Activated T-cell treated with anti-CD3 and anti-CD28 coated beads, Interleukin-2, amount 50 U/mL, for 1 hour (primary cell): Measurements from ENCODE around the gene MB21D2.

Source experiments
- DNase-seq: peaks from one replicate; pipeline ENCODE4 v3.0.0-alpha.2; 2020

The MB21D2 gene

DNA sequence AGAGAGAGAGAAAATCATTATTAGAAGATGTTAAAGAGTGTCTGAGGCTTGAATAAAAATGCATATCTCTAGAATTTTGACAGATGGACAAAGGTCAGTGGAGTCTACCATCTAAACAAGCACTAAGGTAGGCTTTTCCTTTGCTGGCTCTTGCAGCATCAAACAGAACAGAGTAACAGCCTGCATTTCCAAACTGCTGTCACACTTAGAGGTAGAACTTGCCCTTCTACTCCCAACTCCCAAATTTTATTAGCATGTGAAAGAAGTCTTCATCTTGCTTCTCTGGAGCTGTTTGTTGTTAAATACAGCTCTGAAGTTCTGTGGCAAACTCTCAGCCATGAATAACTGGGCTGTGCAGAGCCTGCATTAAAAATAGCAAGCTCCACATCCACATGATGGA, 4.1 kb upstream of the MB21D2 start:
- DNase-seq = no peak

DNA sequence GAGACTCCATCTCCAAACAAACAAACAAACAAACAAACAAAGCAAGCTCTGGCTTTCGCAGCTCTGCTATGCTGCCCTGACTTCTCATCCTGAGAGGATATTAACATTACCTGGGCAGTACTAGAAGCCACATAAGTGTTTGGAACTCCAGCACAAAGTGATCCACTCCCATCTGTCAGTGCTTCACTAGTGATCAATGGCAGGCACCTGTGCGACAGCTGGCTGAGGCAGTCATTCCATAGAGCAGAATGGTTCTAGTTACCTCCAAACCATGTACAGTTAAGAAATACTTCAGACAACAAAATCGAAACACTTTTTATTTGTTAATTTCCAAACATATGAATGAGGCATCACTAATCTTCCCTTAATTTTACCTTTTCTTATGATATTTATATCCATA, 2.8 kb upstream of the MB21D2 start:
- DNase-seq = no peak

DNA sequence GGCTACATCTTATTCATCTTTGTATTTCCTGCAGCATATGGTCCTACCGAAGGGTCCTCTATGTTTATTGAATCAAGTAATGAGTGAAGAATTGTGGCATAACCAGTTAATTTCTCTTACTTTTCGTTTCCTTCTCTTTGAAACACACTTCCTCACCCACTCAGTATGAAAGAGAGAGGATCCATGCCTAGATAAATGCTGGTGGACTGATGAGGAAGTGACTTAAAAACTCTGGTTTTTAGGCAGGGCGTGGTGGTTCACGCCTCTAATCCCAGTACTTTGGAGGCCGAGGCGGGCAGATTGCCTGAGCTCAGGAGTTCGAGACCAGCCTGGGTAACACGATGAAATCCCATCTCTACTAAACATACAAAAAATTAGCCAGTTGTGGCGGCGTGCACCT, 2.2 kb upstream of the MB21D2 start:
- DNase-seq = no peak

GRCh38 chr3:192918275-192918588, 576 bp upstream of the MB21D2 start:
- DNase-seq = no peak

- DNase-seq = peak; percentile 41
Measured at GRCh38 chr3:192917028-192917403, 640 bp downstream of the MB21D2 start.

GRCh38 chr3:192916371-192917027, 1.2 kb downstream of the MB21D2 start:
- no peak for DNase-seq

- DNase-seq = no peak
Measured at GRCh38 chr3:192915722-192916121, 1.9 kb downstream of the MB21D2 start.

- no peak for DNase-seq
Measured at GRCh38 chr3:192915304-192915703, 2.4 kb downstream of the MB21D2 start.

DNA sequence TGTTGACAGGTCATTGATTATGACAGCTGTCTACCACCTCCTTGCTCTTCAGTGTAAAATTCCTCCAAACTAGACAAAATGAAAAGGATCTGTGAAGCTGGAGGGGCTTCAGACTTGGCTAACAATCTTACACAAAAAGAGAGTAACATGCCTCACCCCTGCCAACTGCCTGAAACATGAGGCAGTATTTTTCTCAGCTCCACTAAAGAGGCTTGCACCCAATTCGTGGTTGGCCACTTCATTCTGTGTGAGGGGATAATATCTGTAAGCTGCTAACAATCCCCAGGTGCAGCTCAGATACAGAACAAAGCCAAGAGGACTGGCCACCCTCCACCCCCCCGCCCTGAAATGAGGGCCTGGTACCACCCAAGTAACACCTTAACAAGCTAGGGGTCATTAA, 2.8 kb downstream of the MB21D2 start:
- no peak for DNase-seq

DNA sequence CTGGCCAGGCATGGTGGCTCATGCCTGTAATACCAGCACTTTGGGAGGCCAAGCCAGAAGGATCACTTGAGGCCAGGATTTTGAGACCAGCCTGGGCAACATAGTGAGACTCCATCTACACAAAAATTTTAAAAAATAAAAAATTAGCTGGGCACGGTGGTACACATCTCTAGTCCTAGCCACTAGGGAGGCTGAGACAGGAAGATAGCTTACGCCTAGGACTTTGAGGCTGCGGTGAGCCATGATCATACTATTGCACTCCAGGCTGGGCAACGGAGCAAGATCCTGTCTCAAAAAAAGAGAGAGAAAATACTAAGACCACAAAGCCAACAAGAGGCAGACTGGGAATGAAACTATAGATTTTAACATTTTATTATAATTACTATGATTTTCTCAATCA, 4.1 kb downstream of the MB21D2 start:
- DNase-seq = no peak

DNA sequence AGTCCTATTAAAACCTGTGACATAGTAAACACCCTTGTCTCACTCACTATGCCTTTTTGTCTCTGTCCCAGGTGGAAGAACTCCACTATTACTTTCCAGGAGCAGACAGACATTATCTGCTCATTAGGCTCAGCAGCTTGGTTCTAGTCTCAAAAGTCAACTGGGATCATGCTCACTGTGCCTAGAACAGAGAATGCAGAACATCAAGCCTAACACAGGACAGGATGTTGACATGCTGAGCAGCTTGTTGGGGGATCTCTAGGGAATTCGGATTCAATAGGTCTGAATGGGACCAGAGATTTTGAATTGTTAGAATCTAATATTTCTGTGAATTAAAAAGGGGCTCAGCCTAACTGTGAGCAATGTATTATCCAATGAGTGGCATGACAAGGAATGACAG, 6.4 kb downstream of the MB21D2 start:
- no peak for DNase-seq

GRCh38 chr3:192907784-192908183, 9.9 kb downstream of the MB21D2 start:
- DNase-seq = no peak

DNA sequence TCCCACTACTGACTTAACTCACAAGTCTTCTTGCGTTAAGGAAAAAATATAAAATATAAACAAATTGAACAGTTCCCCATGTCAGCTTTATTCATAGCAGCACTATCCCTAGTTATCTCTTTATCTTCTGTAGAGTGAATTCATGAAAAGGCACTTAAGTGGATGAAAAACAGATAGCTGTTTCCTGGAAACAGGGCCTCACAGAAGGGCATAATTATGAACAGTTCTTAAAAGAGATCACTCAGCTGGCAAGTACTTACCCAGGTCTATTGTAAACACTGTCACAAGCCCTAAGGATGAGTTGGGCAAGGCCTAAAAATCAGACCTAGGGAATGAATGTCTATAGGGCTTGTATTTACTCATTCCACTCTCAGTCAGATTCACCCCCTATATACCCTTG, 10.7 kb downstream of the MB21D2 start:
- no peak for DNase-seq

- DNase-seq = no peak
Measured at GRCh38 chr3:192905980-192906678, 11.5 kb downstream of the MB21D2 start.

- DNase-seq = no peak
Measured at GRCh38 chr3:192904632-192905289, 12.9 kb downstream of the MB21D2 start.

GRCh38 chr3:192902549-192902948, 15.1 kb downstream of the MB21D2 start:
- DNase-seq = no peak

DNA sequence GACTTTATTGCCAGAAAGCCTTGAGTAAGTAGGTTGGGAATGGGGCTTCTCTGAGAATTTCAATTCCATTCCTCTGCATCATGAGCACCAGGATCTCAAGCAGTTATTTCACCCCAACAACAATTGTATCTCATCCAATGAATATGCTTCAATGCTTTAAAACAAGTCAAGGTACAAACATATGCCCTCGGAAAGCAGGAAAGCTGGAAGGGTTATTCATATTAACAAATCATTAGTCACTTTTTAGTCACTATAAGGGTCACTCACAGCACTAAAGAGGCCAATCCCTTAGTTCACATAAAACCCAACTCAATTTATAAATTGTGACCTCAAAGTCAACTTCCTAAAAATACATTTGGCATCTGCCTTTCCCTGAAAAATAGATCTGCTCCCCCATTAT, 16.2 kb downstream of the MB21D2 start:
- no peak for DNase-seq

GRCh38 chr3:192899540-192899982, 18.1 kb downstream of the MB21D2 start:
- no peak for DNase-seq

- no peak for DNase-seq
Measured at GRCh38 chr3:192897005-192897404, 20.7 kb downstream of the MB21D2 start.

- no peak for DNase-seq
Measured at GRCh38 chr3:192896208-192896607, 21.4 kb downstream of the MB21D2 start.

DNA sequence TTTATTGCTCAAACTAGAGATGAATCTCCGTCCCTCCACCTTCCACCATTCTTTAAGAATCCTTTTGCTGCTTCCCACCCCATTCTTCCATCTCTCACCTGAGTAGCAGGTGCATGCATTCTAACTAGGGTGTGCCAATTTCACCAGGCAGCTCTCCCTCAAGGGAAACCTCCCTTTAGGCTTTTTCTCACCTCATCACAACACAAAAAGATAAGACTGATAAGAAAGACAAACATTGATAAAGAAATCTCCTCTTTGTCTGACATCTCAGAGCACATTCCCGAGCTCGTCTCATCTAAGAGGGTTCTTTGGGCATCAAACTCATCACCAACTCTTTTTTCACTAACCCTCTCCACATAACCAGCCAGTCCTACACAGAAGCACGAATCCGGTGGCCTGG, 23.0 kb downstream of the MB21D2 start:
- no peak for DNase-seq

DNA sequence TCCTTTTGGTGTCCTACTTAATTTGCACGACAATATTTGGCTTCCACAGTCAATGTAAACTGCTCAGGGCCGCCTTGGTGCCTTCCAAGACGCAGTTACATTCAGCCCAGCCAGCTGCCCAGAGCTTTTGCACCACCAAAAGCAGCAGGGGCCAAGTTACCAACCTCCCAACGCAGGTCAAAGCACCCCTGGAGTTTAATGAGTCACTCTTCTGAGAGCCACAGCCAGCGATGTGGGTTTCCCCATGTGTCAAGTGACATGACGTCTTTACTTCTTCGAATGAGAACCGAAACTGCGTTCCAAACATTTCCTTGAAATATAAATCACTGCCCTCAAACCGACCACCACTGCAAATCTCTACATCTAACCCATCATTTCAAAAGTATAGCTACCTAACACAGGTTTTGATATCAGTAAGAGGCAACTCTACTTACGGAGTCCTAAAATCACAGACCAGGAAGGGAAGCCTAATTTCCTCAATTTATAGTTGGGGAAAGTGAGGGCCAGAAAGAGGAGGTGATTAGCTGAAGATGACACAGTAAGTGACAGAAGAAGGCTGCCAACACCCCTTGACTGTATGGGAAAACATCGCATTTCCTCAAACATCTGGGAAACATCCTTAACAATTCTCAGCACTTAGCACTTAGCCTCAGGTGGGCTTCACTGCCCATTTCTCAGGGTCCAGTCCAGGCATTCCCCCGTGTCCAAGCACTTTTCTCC, 24.5 kb downstream of the MB21D2 start:
- DNase-seq = peak; percentile 43
